GM23338 (cell line): ENCODE results near the gene TRIM67. TPM values are rescaled to one million over a fixed set of nuclear protein-coding genes. Genes with fewer than 3 reads are reported as not detected.

Experiments used
- ATAC-seq: fragments of 200-7000 bp; cut with Tn5 transposase; 3 replicates; pipeline ENCODE4 v1.9.1; 2020
- DNase-seq: peaks from one replicate; pipeline ENCODE4 v3.0.0-alpha.2; 2015; ENCODE audit warnings: low spot score
- H2AFZ ChIP-seq: fragments of 200-600 bp; sonication (generic); 2 replicates; pipeline ENCODE4 v1.8.0; 2016; ENCODE audit warnings: antibody characterized with exemption, mild to moderate bottlenecking, moderate library complexity
- H3F3A ChIP-seq: fragments of 200-600 bp; sonication (generic); replicated peaks from 2 replicates; pipeline ENCODE4 v1.8.0; 2017; ENCODE audit warnings: antibody characterized with exemption, mixed run types, low read depth
- H3K27ac ChIP-seq: fragments of 200-600 bp; sonication (generic); 2 replicates; pipeline ENCODE4 v1.6.1; 2016; ENCODE audit warnings: low read depth
- H3K27me3 ChIP-seq: fragments of 200-600 bp; sonication (generic); 2 replicates; pipeline ENCODE4 v1.8.0; 2016; ENCODE audit warnings: mild to moderate bottlenecking, mixed run types, moderate library complexity; ENCODE audit not compliant: insufficient read depth
- H3K36me3 ChIP-seq: fragments of 200-600 bp; sonication (generic); 2 replicates; pipeline ENCODE4 v1.8.0; 2016; ENCODE audit warnings: mild to moderate bottlenecking; ENCODE audit not compliant: insufficient read depth
- H3K4me1 ChIP-seq: fragments of 200-600 bp; sonication (generic); 2 replicates; pipeline ENCODE4 v1.8.0; 2016; ENCODE audit warnings: mild to moderate bottlenecking, moderate library complexity; ENCODE audit not compliant: insufficient read depth
- H3K4me2 ChIP-seq: fragments of 200-600 bp; sonication (generic); 2 replicates; pipeline ENCODE4 v1.7.1; 2017; ENCODE audit warnings: mixed run types
- H3K4me3 ChIP-seq: fragments of 200-600 bp; sonication (generic); 2 replicates; pipeline ENCODE4 v1.6.1; 2016; ENCODE audit warnings: mixed run types
- H3K79me2 ChIP-seq: fragments of 200-600 bp; sonication (generic); replicated peaks from 2 replicates; pipeline ENCODE4 v1.8.0; 2017; ENCODE audit warnings: mild to moderate bottlenecking; ENCODE audit not compliant: insufficient read depth
- H3K9me2 ChIP-seq: fragments of 200-600 bp; sonication (generic); 2 replicates; pipeline ENCODE4 v1.8.0; 2017; ENCODE audit not compliant: insufficient read depth
- H4K20me1 ChIP-seq: fragments of 200-600 bp; sonication (generic); replicated peaks from 2 replicates; pipeline ENCODE4 v1.8.0; 2017; ENCODE audit warnings: mild to moderate bottlenecking; ENCODE audit not compliant: insufficient read depth
- H3K27ac Mint-ChIP-seq: 2 replicates; pipeline ENCODE4 v1.8.0; 2020; ENCODE audit warnings: inconsistent platforms, mild to moderate bottlenecking, moderate library complexity, mixed read lengths
- H3K27me3 Mint-ChIP-seq: 3 replicates; pipeline ENCODE4 v1.8.0; 2022; ENCODE audit warnings: low read depth, mild to moderate bottlenecking, moderate library complexity, mixed read lengths, inconsistent platforms; ENCODE audit not compliant: insufficient read depth, poor library complexity
- H3K36me3 Mint-ChIP-seq: 3 replicates; pipeline ENCODE4 v1.8.0; 2021; ENCODE audit warnings: low read depth, mild to moderate bottlenecking, inconsistent platforms, moderate library complexity, mixed read lengths
- H3K4me1 Mint-ChIP-seq: 3 replicates; pipeline ENCODE4 v1.8.0; 2020; ENCODE audit warnings: mild to moderate bottlenecking, inconsistent platforms, mixed read lengths
- H3K4me3 Mint-ChIP-seq: 3 replicates; pipeline ENCODE4 v1.8.0; 2021; ENCODE audit warnings: moderate library complexity, mild to moderate bottlenecking, inconsistent platforms, mixed read lengths
- H3K9me3 Mint-ChIP-seq: 3 replicates; pipeline ENCODE4 v1.8.0; 2020; ENCODE audit warnings: moderate library complexity, mild to moderate bottlenecking, inconsistent platforms, mixed read lengths
- CTCF ChIP-seq, 2 experiments: fragments of 200-600 bp in 1 of 2; sonication (generic) in 1 of 2; conservative IDR thresholded peaks; 2 replicates each; pipeline versions ENCODE4 v1.5.1 to v1.6.1; 2016 to 2017; ENCODE audit warnings: antibody characterized with exemption in 2 of 2, low read depth in 2 of 2, mild to moderate bottlenecking in 2 of 2, moderate library complexity in 1 of 2
- EZH2 ChIP-seq: fragments of 200-600 bp; sonication (generic); IDR thresholded peaks from one replicate; pipeline ENCODE4 v1.8.0; 2017; ENCODE audit warnings: antibody characterized with exemption, mild to moderate bottlenecking, low read depth; ENCODE audit not compliant: unreplicated experiment
- EZH2phosphoT487 ChIP-seq: fragments of 200-600 bp; sonication (generic); IDR thresholded peaks from one replicate; pipeline ENCODE4 v1.8.1; 2018; ENCODE audit warnings: antibody characterized with exemption; ENCODE audit not compliant: unreplicated experiment
- JUNB ChIP-seq: IDR thresholded peaks from one replicate; pipeline ENCODE4 v1.6.1; 2016; ENCODE audit warnings: antibody characterized with exemption; ENCODE audit not compliant: unreplicated experiment
- POLR2AphosphoS5 ChIP-seq: IDR thresholded peaks from 2 replicates; pipeline ENCODE4 v1.6.1; 2016; ENCODE audit warnings: antibody characterized with exemption, low read depth
- REST ChIP-seq: IDR thresholded peaks from one replicate; pipeline ENCODE4 v1.6.1; 2018; ENCODE audit warnings: antibody characterized with exemption; ENCODE audit not compliant: unreplicated experiment
- STAT1 ChIP-seq: IDR thresholded peaks from one replicate; pipeline ENCODE4 v1.6.1; 2016; ENCODE audit warnings: antibody characterized with exemption; ENCODE audit not compliant: unreplicated experiment
- ZNF114 ChIP-seq: fragments of 250-450 bp; sonication (Bioruptor Pico); IDR thresholded peaks from 2 replicates; pipeline ENCODE4 v1.5.0; 2020; ENCODE audit warnings: mild to moderate bottlenecking, moderate library complexity
- ZNF331 ChIP-seq: fragments of 250-450 bp; sonication (Bioruptor Pico); IDR thresholded peaks from 2 replicates; pipeline ENCODE4 v1.5.0; 2020; ENCODE audit warnings: low read depth, mild to moderate bottlenecking, moderate library complexity
- ZNF462 ChIP-seq: fragments of 250-450 bp; sonication (Bioruptor Pico); IDR thresholded peaks from 2 replicates; pipeline ENCODE4 v1.5.0; 2020; ENCODE audit warnings: mild to moderate bottlenecking, moderate library complexity
- polyA plus RNA-seq: library from polyadenylated mRNA; unstranded; fragments of >200 nt; fragmentation: Nextera tagmentation; extraction: Ambion mirVana; gene quantifications from 2 replicates; pipeline ENCODE4 v1.2.1, GENCODE V29; 2016
- total RNA-seq: library from RNA; depleted of rRNA; stranded (reverse); fragments of >200 nt; shearing (Covaris generic); gene quantifications from 2 replicates; pipeline ENCODE4 v1.2.3, GENCODE V29; 2014
- TF ChIP-seq, protein P1 (sequence below): IDR thresholded peaks from 2 replicates; pipeline ENCODE4 v1.6.1; 2016; ENCODE audit warnings: antibody characterized with exemption

TRIM67 gene
- total and polyA plus RNA-seq, 2 experiments from 2014 or later, result 0.03 TPM; not detected in 1

- H3K27me3 Mint-ChIP-seq, result peaks cover 6% of the 10 kb centered on the region
- H4K20me1 ChIP-seq, result no peaks in the 10 kb centered on the region
- no peak overlapping the region for H3K27ac Mint-ChIP-seq
- no peaks in the 10 kb centered on the region for H3F3A ChIP-seq
- 0 out of 2 replicates have a peak, but pooled peaks cover under 1% of the 10 kb centered on the region for H3K4me1 ChIP-seq
- H3K4me2 ChIP-seq, result no peak overlapping the region
- no peaks in the 10 kb centered on the region for H3K9me3 Mint-ChIP-seq
- DNase-seq, result no peak
- no peak overlapping the region for H3K27ac ChIP-seq
- no peak overlapping the region for H3K4me3 Mint-ChIP-seq
- no peaks in the 10 kb centered on the region for H3K36me3 Mint-ChIP-seq
- H3K4me1 Mint-ChIP-seq, result peaks cover 4% of the 10 kb centered on the region
- H3K9me2 ChIP-seq, result no peaks in the 10 kb centered on the region
- peaks cover 8% of the 10 kb centered on the region; the same call in 1 of the 2 replicates for H3K27me3 ChIP-seq
- no peak for TF ChIP-seq ZNF114 (CRISPR knock-in tag)
- no peak for TF ChIP-seq REST
- TF ChIP-seq STAT1, result no peak
- TF ChIP-seq POLR2AphosphoS5, result no peak
- no peak for TF ChIP-seq JUNB
- TF ChIP-seq ZNF331 (CRISPR knock-in tag), result no peak
- TF ChIP-seq, protein P1, sequence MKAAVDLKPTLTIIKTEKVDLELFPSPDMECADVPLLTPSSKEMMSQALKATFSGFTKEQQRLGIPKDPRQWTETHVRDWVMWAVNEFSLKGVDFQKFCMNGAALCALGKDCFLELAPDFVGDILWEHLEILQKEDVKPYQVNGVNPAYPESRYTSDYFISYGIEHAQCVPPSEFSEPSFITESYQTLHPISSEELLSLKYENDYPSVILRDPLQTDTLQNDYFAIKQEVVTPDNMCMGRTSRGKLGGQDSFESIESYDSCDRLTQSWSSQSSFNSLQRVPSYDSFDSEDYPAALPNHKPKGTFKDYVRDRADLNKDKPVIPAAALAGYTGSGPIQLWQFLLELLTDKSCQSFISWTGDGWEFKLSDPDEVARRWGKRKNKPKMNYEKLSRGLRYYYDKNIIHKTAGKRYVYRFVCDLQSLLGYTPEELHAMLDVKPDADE, result no peak
- no peak for TF ChIP-seq EZH2
- TF ChIP-seq EZH2phosphoT487, result no peak
- TF ChIP-seq ZNF462, result no peak
- TF ChIP-seq CTCF (conservative IDR thresholded peaks at IDR 0.05; ENCODE audit: low read depth in 2 of 2), result no peak
- H2AFZ ChIP-seq, result no peak overlapping the region
- ATAC-seq, result no peak
- no peaks in the 10 kb centered on the region for H3K79me2 ChIP-seq
- no peaks in the 10 kb centered on the region for H3K36me3 ChIP-seq
- H3K4me3 ChIP-seq, result no peak overlapping the region
Measured at GRCh38 chr1:231178970-231179369, 17.1 kb downstream of the TRIM67 start.
